Muscle layer of duodenum (tissue), 2 donors: ENCODE measurements around the gene USB1.

Experiments used
- H3K27ac ChIP-seq: one replicate; pipeline ENCODE4 v1.7.0; 2013; ENCODE audit warnings: mild to moderate bottlenecking, low read length
- H3K27me3 ChIP-seq: one replicate; pipeline ENCODE4 v1.7.0; 2013; ENCODE audit warnings: low read depth, mild to moderate bottlenecking, control low read depth, low read length
- H3K36me3 ChIP-seq, 2 donors: one replicate each; pipeline ENCODE4 v1.7.0; 2013; ENCODE audit warnings: low read length in 2 of 2, control low read depth in 1 of 2, mild to moderate bottlenecking in 1 of 2; ENCODE audit not compliant: insufficient read depth in 2 of 2, control insufficient read depth in 1 of 2
- H3K4me1 ChIP-seq, 2 donors: one replicate each; pipeline ENCODE4 v1.7.0; 2013; ENCODE audit warnings: low read length in 2 of 2, mild to moderate bottlenecking in 2 of 2, control low read depth in 1 of 2, moderate library complexity in 1 of 2; ENCODE audit not compliant: insufficient read depth in 2 of 2, control insufficient read depth in 1 of 2
- H3K4me3 ChIP-seq, 2 donors: one replicate each; pipeline ENCODE4 v1.7.0; 2013; ENCODE audit warnings: low read length in 2 of 2, low read depth in 1 of 2, mild to moderate bottlenecking in 1 of 2
- H3K9me3 ChIP-seq, 2 donors: one replicate each; pipeline ENCODE4 v1.7.0; 2013; ENCODE audit warnings: low read length in 2 of 2, control low read depth in 1 of 2, mild to moderate bottlenecking in 1 of 2; ENCODE audit not compliant: control insufficient read depth in 1 of 2
- donor health status: healthy.

USB1 gene

DNA sequence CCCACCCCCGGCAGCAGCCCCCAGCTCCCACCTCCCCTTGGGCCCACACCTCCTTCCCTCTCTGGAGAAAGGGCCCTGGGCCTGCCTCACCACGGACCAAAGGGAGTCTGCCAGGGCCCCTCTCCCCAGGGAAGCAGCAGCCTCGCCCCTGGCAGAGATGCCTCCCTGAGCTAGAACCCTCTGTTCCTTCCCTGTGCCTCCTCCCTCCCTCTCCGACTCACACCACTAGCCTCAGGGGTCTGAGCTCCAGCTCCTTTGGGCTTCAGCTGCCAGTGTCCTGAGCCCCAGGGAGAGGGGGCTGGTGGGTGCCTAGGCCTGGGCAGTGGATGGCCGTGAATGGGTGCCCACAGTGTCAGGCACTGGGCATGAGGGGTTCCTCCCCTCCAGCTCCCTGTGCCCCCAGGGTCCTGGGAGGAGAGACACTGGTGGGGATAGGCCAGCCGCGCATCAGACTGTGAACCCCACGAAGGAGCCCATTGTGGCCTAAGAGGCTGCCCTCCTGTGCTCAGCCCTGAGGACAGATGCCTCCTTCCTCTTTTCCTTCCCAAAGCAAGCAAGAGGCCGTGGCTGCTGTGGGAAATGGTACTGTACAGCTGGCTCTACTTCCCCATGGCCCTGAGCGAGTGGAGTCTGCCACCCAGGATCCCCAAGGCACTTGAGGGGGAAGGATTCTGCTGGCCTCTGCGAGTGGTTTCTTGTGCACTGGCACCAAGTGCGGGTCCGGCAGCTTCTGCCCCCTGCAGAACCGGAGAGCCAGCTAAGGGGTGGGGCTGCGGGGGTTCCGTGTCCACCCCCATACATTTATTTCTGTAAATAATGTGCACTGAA is 45.1 kb downstream of the USB1 start:
- H3K36me3 ChIP-seq = peaks cover 0 to 24% of the 10 kb centered on the region in 2 donors
- no peak overlapping the region for H3K4me3 ChIP-seq
- H3K9me3 ChIP-seq = no peaks in the 10 kb centered on the region
- H3K27ac ChIP-seq = no peak overlapping the region
- no peaks in the 10 kb centered on the region for H3K4me1 ChIP-seq
- H3K27me3 ChIP-seq = no peaks in the 10 kb centered on the region

- H3K9me3 ChIP-seq = no peaks in the 10 kb centered on the region
- no peaks in the 10 kb centered on the region for H3K4me1 ChIP-seq
- peaks cover 0 to 19% of the 10 kb centered on the region in 2 donors for H3K36me3 ChIP-seq
- no peaks in the 10 kb centered on the region for H3K27me3 ChIP-seq
- H3K4me3 ChIP-seq = no peak overlapping the region
- no peak overlapping the region for H3K27ac ChIP-seq
Observed at GRCh38 chr16:58046936-58047335, 45.7 kb downstream of the USB1 start.

DNA sequence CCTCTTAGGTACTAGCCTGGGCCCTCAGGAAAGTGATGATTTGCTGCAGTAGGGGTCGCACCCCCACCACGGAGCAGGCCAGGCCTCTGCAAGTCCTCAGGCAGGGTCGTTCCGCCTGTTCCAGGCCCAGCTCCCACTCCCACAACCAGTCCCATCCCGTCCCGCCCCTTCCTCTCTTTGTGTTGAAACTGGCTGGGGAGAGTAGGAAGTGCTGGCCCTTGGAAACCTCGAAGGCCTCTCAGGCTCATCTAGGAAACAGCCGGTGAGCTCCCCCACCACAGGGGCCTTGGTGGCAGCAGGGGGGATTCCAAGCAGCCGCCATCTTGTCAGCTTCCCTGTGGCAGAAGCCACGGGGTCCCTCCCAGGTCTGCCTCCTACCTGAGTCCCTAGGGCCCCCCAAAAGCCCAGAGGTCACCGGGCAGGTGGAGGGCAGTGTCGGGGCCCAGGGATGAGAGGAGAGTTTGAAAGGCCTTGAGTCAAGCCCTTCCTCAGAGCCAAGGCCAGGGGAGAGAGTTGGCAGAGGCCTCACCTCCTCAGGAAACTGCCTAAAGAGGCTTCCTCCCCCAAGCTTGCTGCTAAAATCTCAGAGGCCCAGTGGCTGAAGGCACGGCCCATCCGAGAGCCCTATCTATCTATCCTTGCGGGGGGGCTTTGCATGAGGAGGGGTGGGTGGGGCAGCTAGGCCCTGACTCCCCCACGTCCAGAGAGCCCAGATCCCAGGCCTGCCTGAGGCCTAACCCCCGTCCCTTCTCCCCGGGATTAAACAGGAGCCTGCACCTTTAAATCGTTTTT is 46.5 kb downstream of the USB1 start:
- Histone ChIP-seq H3K9me3 (no peaks in the 10 kb centered on the region), H3K4me1 (no peaks in the 10 kb centered on the region)

DNA sequence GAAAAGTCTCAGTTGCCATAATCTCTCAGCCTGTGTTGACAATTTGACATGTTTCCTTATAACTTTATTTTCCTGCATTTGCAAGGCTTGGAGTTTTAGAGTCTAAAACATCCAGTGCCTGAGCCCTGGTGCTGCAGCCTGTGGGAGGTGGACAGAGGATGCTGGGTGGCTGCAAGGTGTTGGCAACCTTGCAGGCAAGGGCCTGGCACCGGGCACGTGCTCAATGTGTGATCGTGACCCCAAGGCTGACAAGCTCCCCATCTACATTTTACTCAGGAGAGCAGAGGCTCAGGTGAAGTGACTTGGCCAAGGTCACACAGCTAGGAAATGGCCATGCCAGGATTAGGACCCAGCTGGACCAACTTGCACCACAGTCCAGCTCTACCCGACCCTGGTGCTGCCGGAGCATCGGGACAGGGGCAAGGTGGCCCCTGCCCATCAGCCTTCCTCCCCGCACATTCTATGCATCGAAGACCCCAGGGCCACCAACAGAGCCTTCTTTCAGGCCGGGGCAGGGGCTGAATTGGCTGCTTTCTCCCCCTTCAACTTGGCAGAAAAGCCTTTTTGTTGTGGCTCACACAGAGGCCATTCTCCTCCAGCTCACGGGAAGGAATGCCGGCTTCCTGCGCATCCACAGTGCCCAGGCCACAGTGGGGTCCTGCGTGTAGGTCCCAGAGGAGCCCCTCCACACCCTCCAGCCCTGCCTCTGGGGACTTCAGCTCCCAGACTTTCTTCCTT is 47.5 kb downstream of the USB1 start:
- no peak overlapping the region for H3K4me3 ChIP-seq
- H3K36me3 ChIP-seq = peaks cover 0 to 8% of the 10 kb centered on the region in 2 donors
- H3K9me3 ChIP-seq = no peaks in the 10 kb centered on the region
- H3K27me3 ChIP-seq = no peaks in the 10 kb centered on the region
- no peak overlapping the region for H3K27ac ChIP-seq
- no peaks in the 10 kb centered on the region for H3K4me1 ChIP-seq

More for the DNA sequence above, 46.5 kb downstream of the USB1 start:
- no peak overlapping the region for H3K4me3 ChIP-seq
- H3K27me3 ChIP-seq = no peaks in the 10 kb centered on the region
- peaks cover 0 to 16% of the 10 kb centered on the region in 2 donors for H3K36me3 ChIP-seq
- no peak overlapping the region for H3K27ac ChIP-seq

DNA sequence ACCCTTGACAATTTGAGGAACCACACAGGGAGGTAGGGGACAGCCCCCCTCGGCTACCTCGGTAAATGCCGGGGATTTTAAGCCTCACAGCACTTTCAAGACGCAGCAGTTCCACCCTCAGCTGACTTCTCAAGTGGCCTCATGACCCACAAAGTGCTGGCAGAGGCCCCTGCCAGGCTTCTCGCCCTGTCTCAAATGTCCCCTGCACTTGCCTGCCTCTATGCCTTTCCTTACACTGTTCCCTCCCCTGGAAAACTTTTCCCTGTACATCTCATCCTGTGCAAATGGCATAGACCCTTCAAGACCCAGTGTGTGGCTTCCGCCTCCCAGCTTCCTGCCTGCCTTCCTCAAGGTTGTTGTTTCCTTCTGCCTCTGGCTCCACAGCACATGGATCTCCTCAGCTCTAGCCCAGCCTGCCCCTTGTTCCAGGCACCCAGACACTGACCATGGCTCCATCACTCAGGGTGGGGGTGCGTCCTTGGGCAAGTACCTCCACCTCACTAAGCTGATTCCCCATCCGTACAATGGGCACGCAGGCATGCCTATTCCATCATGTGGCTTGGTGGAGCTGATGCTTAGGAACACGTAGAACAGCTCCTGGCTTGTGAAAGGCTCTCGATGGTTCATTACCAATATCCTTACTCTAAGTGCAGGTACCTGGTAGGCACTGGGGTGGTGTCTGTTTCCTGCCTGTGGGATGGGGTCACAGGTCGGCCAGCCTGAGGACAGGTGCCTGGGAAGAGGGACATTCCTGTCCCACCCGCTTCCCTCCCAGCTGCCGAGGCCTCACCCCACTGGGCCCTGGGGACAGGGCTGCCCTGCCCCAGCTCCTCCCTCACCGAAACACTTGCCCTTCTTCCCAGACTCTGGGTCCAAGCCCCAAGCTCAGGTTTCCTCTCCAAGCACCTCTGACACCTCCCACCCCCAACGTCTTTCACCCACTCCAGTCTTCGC is 48.3 kb downstream of the USB1 start:
- Histone ChIP-seq H3K27ac (no peak overlapping the region), H3K4me1 (no peaks in the 10 kb centered on the region), H3K4me3 (no peak overlapping the region)

GRCh38 chr16:58051296-58051695 is 50.1 kb downstream of the USB1 start:
- H3K9me3 ChIP-seq = no peaks in the 10 kb centered on the region
- no peaks in the 10 kb centered on the region for H3K27me3 ChIP-seq
- H3K27ac ChIP-seq = no peak overlapping the region
- no peaks in the 10 kb centered on the region for H3K4me1 ChIP-seq
- no peaks in the 10 kb centered on the region for H3K36me3 ChIP-seq
- no peak overlapping the region for H3K4me3 ChIP-seq

More for the DNA sequence above, 48.3 kb downstream of the USB1 start:
- no peaks in the 10 kb centered on the region for H3K27me3 ChIP-seq
- H3K9me3 ChIP-seq = no peaks in the 10 kb centered on the region
- peaks cover 0 to 2% of the 10 kb centered on the region in 2 donors for H3K36me3 ChIP-seq

GRCh38 chr16:58051821-58052603 is 50.8 kb downstream of the USB1 start:
- Histone ChIP-seq H3K4me1 (no peaks in the 10 kb centered on the region), H3K27ac (no peak overlapping the region), H3K9me3 (no peaks in the 10 kb centered on the region)

GRCh38 chr16:58053682-58054005 is 52.4 kb downstream of the USB1 start:
- Histone ChIP-seq H3K27me3 (no peaks in the 10 kb centered on the region), H3K9me3 (no peaks in the 10 kb centered on the region), H3K36me3 (no peaks in the 10 kb centered on the region), H3K4me3 (no peak overlapping the region), H3K4me1 (no peaks in the 10 kb centered on the region), H3K27ac (no peak overlapping the region)

More at GRCh38 chr16:58051821-58052603, 50.8 kb downstream of the USB1 start:
- no peaks in the 10 kb centered on the region for H3K36me3 ChIP-seq
- no peak overlapping the region for H3K4me3 ChIP-seq
- H3K27me3 ChIP-seq = no peaks in the 10 kb centered on the region

- Histone ChIP-seq H3K36me3 (no peaks in the 10 kb centered on the region), H3K4me1 (no peaks in the 10 kb centered on the region), H3K9me3 (no peaks in the 10 kb centered on the region), H3K27me3 (no peaks in the 10 kb centered on the region), H3K27ac (no peak overlapping the region), H3K4me3 (no peak overlapping the region)
Observed at GRCh38 chr16:58054289-58054688, 53.1 kb downstream of the USB1 start.

GRCh38 chr16:58056580-58056979 is 55.4 kb downstream of the USB1 start:
- no peak overlapping the region for H3K27ac ChIP-seq
- H3K9me3 ChIP-seq = no peaks in the 10 kb centered on the region
- H3K4me1 ChIP-seq = no peaks in the 10 kb centered on the region
- no peaks in the 10 kb centered on the region for H3K36me3 ChIP-seq
- no peak overlapping the region for H3K4me3 ChIP-seq
- no peaks in the 10 kb centered on the region for H3K27me3 ChIP-seq
